Effector CD8-positive, alpha-beta T cell (primary cell): Measurements from ENCODE around the gene SRL.

Source experiments
- DNase-seq: peaks from one replicate; lab custom pipeline; 2025; lab: John Stamatoyannopoulos, UW
- total RNA-seq, 4 experiments: gene quantifications; one replicate each; lab custom pipeline; 2026; lab: John Stamatoyannopoulos, UW

SRL gene
- 0 to 0.09 (median 0) reads per million in 4 experiments for total RNA-seq

GRCh38 chr16:4241928-4242283 lies at the start of gene SRL:
TSS of gene SRL (minus strand) at chr16:4242080. CDS start at chr16:4242067, 13 bp downstream.
- no peak for DNase-seq

DNA sequence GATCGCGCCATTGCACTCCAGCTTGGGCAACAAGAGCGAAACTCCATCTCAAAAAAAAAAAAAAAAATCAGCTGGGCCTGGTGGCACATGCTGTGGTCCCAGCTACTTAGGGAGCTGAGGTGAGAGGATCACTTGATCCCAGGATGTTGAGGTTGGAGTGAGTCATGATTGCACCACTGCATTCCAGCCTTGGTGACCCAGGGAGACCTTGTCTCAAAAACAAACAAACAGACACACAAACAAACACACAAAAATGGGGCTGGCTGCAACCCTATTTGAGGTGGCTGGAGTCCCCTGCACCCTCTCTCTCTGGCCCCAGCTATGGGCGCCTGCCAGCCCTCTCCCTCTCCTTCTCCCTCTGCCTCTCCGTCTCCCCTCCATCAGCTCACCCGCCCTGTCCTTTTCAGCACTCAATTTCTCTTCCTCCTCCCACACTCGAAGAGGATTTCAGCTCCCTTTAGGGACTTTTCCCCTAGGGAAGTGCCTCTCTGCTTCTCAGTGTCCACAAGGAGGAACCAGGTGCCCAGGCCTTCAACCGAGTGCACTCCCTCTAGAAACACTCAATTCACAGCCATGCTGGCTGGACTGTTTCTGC lies 48.5 kb upstream of the SRL start:
- DNase-seq, result no peak

- peak; percentile 78 for DNase-seq
Measured at GRCh38 chr16:4288148-4288921, 46.5 kb upstream of the SRL start.

DNA sequence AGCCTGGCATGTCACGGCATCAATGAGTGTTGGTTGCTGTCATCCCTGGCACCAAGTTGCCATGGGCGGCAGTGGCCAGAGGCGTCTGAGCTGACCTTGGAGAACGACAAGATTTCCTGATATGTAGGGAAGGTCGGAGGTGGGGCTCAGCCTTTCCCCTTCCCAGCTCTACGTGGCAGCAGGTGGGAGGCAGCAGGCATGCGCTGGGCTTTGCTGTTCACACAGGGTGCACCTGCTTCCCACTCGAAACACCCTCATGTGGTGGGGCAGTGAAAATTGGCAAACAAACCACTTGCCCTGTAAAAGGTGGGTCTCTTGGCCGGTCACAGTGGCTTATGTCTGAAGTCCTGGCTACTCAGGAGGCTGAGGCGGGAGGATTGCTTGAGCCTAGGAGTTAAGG lies 43.3 kb upstream of the SRL start:
- no peak for DNase-seq

GRCh38 chr16:4283939-4284338 lies 42.1 kb upstream of the SRL start:
- DNase-seq, result no peak

GRCh38 chr16:4283441-4283840 lies 41.6 kb upstream of the SRL start:
- DNase-seq, result no peak

GRCh38 chr16:4280625-4281024 lies 38.7 kb upstream of the SRL start:
- DNase-seq, result no peak

DNA sequence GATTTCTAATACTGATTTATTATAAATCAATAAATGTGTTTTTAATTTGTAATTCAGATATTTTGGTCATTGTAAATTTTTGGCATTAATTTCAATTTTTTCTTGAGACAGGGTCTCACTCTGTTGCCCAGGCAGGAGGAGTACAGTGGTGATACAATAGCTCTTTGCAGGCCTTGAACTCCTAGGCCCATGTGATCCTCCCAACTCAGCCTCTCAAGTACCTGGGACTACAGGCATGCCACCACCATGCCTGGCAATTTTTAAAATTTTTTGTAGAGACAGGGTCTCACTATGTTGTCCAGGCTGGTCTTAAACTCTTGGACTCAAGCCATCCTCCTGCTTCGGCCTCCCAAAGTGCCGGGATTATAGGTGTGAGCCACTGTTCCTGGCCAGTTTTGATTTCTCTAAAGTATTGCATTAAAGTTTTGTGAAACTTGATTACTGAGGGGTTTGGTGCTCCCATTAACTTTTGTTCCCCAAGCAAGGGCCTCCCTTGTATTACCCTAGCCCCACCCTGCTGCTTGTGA lies 36.2 kb upstream of the SRL start:
- no peak for DNase-seq

- no peak for DNase-seq
Measured at GRCh38 chr16:4275861-4276260, 34.0 kb upstream of the SRL start.

DNA sequence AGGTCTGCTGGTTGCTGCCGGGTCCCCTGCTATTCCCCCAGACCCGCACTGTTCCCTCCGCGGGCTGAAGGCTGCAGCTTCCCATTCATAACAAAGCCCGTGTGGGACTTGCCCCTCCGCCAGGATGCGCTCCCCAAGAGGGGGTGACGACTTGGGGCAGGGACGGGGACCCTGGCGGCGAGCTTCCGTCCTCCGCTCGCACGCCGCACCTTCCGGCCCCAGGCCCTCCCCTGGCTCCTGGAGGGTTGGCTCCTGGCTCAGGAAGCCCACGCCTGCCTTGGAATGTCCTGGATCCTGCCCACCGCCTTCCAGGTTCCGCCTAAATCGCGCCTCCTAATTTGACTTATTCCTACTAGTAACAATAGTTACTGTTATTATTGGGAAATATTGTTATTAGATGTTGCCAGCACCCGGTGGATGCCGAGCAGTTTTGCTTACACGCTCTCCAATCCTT lies 32.0 kb upstream of the SRL start:
- DNase-seq, result peak; percentile 45

GRCh38 chr16:4272114-4272956 lies 30.5 kb upstream of the SRL start:
- DNase-seq, result no peak

DNA sequence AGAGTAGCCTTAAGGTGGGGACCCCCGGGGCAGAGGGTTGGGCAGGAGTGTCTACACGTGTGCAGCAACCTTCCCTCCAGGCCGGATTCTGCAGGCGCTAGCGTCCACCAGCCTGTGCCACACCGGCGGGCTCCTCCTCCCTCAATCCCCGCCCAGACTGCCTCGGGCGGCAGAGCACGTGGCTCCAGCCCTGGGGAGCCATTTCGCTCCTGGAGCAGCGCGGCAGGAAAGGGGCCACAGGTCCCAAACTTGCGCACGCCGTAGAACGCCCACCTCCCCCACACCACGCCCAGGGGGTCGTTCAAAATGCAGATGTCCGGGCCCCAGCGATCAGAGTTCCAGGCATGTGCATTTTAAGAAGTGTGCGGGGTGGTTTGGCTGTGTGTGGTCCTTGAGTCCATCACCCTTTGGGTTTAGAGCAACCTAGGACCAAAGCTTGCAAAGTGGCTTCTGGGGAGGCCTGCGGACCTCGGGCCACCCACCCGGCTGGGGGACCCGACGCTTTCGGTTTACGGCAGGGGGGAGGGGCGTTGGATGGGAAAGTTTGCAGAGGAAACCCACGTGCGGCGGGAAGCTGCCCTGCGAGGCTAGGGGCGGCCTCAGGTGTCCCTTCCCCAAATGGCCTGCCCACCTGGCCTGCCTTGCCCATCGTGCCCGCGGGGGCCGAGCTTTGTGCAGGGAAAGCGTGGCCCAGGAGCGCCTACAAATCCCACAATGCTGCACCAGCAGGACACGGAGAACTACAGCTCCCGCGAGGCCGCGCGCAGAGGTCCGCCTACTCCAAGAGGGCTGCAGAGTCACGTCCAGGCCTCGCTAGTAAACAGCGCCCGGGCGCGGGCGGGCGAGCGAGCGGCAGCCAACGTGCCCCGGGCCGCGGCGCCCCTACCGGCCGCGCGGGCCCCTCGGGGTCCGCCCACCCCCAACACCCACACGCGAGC lies 29.6 kb upstream of the SRL start:
- DNase-seq, result peak; percentile 73

DNA sequence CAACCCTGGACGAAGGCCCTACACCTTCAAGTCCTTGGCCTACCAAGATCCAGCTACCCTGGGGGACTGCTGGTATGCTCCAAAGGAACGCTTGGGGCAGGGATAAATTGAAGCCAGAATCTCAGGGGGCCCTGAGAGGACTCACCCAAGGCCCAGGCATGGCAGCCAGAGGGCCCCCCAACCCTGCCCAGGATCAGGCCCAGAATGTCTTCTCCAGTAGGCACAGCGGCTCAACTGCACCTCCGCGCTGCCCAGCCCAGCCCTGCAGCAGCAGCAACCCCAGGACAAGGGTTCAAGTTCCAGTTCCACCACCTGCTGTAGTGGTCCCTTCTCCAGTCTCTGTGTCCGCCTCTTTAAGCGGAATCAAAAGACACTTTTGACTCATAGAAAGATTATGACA lies 28.7 kb upstream of the SRL start:
- no peak for DNase-seq

DNA sequence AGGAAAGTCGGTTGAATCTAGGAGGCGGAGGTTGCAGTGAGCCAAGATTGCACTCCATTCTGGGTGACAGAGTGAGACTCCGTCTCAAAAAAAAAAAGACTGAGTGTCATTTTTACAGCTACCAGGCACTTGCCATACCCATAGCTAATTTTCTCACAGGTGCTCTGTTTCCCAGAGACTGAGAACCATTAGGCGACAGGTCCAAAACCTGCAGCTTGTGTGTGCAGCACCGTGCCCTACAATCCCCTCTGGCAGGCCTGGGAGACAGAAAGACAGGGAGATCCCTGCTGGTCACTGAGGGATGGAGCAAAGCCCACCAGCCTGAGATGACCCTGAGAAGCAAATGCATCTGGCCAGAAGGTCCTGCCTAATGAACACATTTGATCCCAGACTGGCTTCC lies 28.2 kb upstream of the SRL start:
- no peak for DNase-seq

- no peak for DNase-seq
Measured at GRCh38 chr16:4266372-4266771, 24.5 kb upstream of the SRL start.

- DNase-seq, result no peak
Measured at GRCh38 chr16:4265676-4266075, 23.8 kb upstream of the SRL start.

- DNase-seq, result no peak
Measured at GRCh38 chr16:4264546-4264945, 22.7 kb upstream of the SRL start.

- no peak for DNase-seq
Measured at GRCh38 chr16:4263504-4264436, 21.9 kb upstream of the SRL start.

DNA sequence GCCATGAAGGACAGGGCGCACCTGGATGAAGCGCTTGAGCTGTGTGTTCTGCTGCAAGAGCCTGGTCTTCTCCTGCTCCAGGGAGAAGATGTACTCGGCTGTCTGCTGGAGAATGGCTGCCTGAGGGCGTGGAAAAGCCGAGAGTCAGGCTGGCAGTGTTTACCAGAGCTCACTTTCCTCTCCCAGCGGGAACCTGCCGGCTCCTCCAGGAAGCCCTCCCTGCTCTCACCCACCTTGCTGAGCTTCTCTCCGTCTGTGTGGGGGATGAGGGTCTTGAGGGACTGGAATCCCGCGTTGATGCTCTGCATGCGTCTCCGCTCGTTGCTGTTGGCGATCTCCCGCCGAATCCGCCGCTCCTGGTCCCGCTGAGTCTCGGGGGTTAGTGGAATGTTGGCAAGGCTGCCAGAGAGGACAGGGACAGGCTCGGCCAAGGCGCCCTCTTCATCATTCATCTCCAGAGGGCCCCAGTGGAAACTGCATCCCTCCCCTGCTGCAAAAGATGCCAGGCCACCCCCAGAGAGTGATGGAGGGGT lies 20.5 kb upstream of the SRL start:
- DNase-seq, result no peak
